B cell (primary cell): ENCODE measurements around the gene KRT14.

Source experiments
- CTCF ChIP-seq: fragments of 200-600 bp; IDR thresholded peaks from one replicate; pipeline ENCODE4 v1.8.0; 2022; ENCODE audit warnings: antibody characterized with exemption, mild to moderate bottlenecking
- EZH2 ChIP-seq: IDR thresholded peaks from 2 replicates; pipeline ENCODE4 v1.6.1; 2012; ENCODE audit warnings: borderline replicate concordance, low read depth, mild to moderate bottlenecking, moderate library complexity, low read length; ENCODE audit not compliant: insufficient read depth, poor library complexity, severe bottlenecking

GRCh38 chr17:41617698-41618097, 31.0 kb upstream of the KRT14 start:
- TF ChIP-seq CTCF = no peak
- TF ChIP-seq EZH2 = no peak
